Stimulated activated naive CD8-positive, alpha-beta T cell treated with anti-CD3 and anti-CD28 coated beads, Interleukin-15, Interleukin-2, amounts not matched to agents 100 U/mL and 50 U/mL, for 24 hours (primary cell): Measurements from ENCODE around the gene VEGFB.
A peak's percentile ranks its signal among the peaks of the same experiment; 100 is the strongest.

Experiments used
- ATAC-seq: fragments of 150-1000 bp; cut with Tn5 transposase; one replicate; pipeline ENCODE4 v1.10.0; 2021
- DNase-seq: peaks from one replicate; pipeline ENCODE4 v3.0.0; 2021

Gene VEGFB

DNA sequence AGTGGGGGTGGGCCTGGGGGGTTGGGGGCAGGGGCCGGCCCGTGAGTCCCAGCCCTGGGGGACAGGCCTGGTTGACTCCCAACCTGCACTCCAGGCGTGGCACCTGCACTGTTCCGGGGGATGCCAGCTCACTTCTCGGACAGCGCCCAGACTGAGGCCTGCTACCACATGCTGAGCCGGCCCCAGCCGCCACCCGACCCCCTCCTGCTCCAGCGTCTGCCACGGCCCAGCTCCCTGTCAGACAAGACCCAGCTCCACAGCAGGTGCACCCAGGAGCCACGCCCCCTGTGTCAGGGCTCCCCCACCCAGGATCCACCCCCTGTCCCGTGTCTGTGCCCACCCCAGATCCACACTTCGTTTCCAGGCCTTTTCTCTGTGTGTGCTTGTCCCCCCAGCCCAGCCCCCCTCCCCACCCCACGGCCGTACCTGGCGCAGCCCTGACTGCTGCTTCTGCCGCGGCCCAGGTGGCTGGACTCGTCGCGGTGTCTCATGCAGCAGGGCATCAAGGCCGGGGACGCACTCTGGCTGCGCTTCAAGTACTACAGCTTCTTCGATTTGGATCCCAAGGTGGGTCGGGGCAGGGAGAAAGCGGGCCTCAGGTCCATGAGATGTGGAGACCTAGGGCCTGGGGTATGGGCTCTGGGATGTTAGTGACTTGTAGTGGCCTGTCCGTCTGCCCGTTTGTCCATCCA is 23.1 kb upstream of the VEGFB start:
- ATAC-seq (no peak), DNase-seq (no peak)

GRCh38 chr11:64216879-64217278 is 17.5 kb upstream of the VEGFB start:
- ATAC-seq (no peak), DNase-seq (no peak)

DNA sequence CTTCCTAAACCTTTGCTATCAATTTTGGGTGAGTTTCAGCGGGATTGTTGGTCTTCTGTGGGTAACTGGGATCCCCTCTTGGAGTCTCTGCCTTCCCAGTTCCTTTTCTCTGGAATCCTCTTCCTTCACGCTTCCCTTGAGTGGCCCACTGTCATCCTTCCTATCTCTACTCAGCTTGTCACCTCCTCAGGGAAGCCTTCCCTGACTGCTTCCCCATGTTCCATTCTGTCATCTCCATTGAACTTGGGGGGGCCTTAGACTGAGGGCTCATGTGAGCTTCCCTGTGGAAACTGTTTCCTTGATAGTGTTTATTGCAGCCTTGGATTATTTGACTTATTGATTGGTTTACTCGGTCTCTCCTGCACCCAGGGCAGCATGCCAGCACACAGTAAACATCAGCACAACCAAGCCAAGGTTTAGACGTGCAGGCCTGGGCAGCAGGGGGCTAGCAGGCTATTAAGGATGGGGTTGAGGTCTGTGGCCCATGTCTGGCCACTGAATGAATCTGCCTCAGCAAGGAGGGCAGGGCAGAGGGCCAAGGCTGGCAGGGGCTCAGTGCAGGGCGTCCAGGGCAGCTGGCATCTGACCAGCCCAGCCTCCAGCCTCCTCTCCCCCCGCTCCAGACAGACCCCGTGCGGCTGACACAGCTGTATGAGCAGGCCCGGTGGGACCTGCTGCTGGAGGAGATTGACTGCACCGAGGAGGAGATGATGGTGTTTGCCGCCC is 15.6 kb upstream of the VEGFB start:
- no peak for DNase-seq
- no peak for ATAC-seq

DNA sequence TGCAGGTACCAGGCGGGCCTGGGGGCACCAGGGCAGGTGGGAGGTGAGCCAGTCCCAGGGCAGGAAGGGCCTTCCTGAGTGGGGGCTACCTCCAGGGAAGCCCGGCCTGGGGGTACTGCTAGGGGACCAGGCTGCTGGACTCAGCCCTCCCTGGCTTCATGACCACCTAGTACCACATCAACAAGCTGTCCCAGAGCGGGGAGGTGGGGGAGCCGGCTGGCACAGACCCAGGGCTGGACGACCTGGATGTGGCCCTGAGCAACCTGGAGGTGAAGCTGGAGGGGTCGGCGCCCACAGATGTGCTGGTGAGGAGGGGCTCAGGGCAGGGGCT is 15.1 kb upstream of the VEGFB start:
- ATAC-seq (no peak), DNase-seq (no peak)

DNA sequence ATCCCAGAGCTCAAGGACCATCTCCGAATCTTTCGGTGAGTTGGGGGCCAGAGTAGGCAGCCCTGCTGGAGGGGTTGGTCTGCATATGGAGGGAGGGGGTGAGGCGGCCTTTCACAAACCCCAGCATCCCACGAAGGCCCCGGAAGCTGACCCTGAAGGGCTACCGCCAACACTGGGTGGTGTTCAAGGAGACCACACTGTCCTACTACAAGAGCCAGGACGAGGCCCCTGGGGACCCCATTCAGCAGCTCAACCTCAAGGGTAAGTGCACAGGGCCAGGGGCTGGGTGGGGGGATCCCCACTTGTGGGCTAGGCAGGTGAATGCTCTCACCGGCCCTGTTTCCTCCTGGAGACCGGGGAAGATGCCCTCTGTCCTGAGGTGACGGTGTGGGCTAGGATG is 14.6 kb upstream of the VEGFB start:
- no peak for DNase-seq
- ATAC-seq = no peak

DNA sequence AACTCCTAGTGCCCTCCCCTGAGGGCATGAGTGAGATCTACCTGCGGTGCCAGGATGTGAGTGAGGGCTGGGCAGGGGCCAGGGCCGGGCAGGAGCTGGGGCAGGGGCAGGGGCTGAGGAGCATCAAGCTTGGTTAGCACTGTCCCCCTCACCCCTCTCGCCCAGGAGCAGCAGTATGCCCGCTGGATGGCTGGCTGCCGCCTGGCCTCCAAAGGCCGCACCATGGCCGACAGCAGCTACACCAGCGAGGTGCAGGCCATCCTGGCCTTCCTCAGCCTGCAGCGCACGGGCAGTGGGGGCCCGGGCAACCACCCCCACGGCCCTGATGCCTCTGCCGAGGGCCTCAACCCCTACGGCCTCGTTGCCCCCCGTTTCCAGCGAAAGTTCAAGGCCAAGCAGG is 14.1 kb upstream of the VEGFB start:
- no peak for DNase-seq
- no peak for ATAC-seq

- ATAC-seq (no peak), DNase-seq (no peak)
These were observed 13.6 kb upstream of the VEGFB start for GRCh38 chr11:64220798-64221197.

DNA sequence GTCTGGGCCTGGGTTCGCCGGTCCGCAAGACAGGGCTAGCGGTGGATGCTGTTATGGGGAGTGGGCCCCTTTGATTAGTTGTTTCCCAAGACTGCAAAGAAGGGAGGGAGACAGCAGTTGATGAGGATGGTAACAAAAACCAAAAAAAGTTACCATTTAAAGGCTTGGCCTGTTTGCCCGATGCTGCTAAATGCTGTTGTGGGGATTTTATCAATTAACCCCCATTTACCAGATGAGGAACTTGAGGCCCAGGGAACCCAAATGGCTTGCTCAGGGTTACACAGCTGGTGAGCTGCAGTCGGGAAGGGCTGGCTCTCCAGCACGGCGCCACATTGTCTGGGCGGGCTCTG is 11.8 kb upstream of the VEGFB start:
- DNase-seq = no peak
- ATAC-seq = no peak

DNA sequence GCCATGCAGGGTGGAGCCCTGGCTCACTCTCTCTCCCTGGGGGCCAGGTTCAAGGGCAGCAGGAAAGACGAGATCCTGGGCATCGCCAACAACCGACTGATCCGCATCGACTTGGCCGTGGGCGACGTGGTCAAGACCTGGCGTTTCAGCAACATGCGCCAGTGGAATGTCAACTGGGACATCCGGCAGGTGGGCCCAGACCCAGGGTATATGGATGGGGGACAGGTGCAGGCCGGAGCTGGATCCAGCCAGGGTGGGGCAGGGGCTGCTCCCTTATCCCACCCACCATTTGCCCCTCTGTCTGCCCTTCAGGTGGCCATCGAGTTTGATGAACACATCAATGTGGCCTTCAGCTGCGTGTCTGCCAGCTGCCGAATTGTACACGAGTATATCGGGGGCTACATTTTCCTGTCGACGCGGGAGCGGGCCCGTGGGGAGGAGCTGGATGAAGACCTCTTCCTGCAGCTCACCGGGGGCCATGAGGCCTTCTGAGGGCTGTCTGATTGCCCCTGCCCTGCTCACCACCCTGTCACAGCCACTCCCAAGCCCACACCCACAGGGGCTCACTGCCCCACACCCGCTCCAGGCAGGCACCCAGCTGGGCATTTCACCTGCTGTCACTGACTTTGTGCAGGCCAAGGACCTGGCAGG is 11.3 kb upstream of the VEGFB start:
- ATAC-seq (no peak), DNase-seq (no peak)

GRCh38 chr11:64224151-64224890 is 10.1 kb upstream of the VEGFB start:
- DNase-seq (no peak), ATAC-seq (no peak)

- ATAC-seq = no peak
These were observed 9.3 kb upstream of the VEGFB start for GRCh38 chr11:64224891-64225607.

DNA sequence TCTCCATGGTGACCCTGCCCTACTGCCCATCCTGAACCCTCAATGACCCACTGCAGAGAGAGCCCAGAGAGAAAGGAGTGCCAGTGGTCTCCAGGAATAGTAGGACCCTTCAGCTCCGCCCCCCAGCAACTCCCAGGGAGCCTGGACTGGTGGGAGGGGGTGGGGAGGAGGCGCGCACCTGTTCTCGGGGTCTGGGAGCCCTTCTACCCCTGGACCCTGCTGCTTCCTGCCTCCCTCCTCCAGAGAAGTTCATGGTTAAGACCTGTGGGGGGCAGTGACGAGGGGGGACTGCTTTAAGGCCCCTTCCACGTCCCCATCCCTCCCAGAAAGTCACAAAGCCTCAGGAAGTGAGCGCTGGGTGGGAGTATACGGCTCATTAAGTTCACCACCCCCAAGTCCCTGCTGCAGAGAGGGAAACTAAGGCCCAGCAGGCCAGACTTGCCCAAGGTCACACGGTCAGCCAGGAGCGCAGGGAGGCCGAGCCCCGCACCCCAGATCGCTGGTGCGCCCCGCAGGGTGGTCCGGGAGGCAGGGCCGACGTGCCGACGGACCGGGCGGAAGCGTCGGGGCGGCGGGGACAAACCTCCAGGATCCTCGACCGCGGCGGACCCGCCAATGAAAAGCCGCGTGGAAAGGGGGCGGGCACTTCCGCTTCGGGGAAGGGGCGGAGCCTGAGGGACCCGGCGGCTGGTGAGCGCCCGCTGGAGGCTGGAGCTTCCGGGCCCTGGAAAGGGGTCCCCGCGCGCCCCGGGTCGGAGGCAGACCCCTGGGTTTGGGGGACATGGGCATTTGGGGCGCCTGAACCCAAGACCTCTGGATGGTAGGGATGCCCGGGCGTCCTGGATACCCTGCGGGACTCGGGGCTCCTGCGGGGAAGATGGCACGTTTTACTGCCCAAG is 8.5 kb upstream of the VEGFB start, which contains the start of the genes NUDT22 and TRPT1:
NUDT22 (plus strand) TSS at position 667 of the 899 bp plus-strand sequence. CDS start 379 bp downstream, outside the sequence.
TRPT1 (minus strand) TSS at position 579 of the 899 bp plus-strand sequence; CDS start at position 253, 326 bp downstream.
- DNase-seq = peak; percentile 97
- ATAC-seq = peak; percentile 76

More at GRCh38 chr11:64224891-64225607, 9.3 kb upstream of the VEGFB start:
- DNase-seq = no peak

- DNase-seq = peak; percentile 77
- peak; percentile 61 for ATAC-seq
These were observed 7.8 kb upstream of the VEGFB start for GRCh38 chr11:64226507-64227051.

GRCh38 chr11:64227405-64227956 is 6.9 kb upstream of the VEGFB start:
- ATAC-seq = no peak

GRCh38 chr11:64229090-64229743 is 5.2 kb upstream of the VEGFB start:
- no peak for DNase-seq
- ATAC-seq = no peak

More at GRCh38 chr11:64227405-64227956, 6.9 kb upstream of the VEGFB start:
- no peak for DNase-seq

GRCh38 chr11:64229744-64230170 is 4.6 kb upstream of the VEGFB start:
- ATAC-seq (no peak), DNase-seq (no peak)

- DNase-seq = peak; percentile 92
- peak; percentile 45 for ATAC-seq
These were observed 4.0 kb upstream of the VEGFB start, which contains the start of gene DNAJC4 for GRCh38 chr11:64230171-64230984. Gene DNAJC4, plus strand, starts transcription at chr11:64230548. Its CDS starts 307 bp downstream, at chr11:64230855.

- no peak for DNase-seq
- no peak for ATAC-seq
These were observed 3.4 kb upstream of the VEGFB start for GRCh38 chr11:64230985-64231365.

GRCh38 chr11:64231546-64231945 is 2.8 kb upstream of the VEGFB start:
- no peak for DNase-seq
- ATAC-seq = no peak
